ENCODE data around the gene PIGK.

PIGK gene

GRCh38 chr1:77056525-77056924 is 162.7 kb downstream of the PIGK start:
- ATAC-seq (ENCODE audit: insufficient read depth, low read depth) (no peak), DNase-seq (no peak)
- Histone ChIP-seq H3K9ac (ENCODE audit: low read depth, low read length) (no peak overlapping the region), H3K4me3 (ENCODE audit: low read depth in 1 of 2, low read length in 2 of 2) (no peak overlapping the region), H4K20me1 (ENCODE audit: insufficient read depth, low read length) (no peaks in the 10 kb centered on the region), H3K4me1 (ENCODE audit: insufficient read depth, low read length) (no peaks in the 10 kb centered on the region), H3K27ac (ENCODE audit: low read length) (no peak overlapping the region), H3K4me2 (ENCODE audit: insufficient read depth, low read length) (no peak overlapping the region), H3K79me2 (ENCODE audit: insufficient read depth, low read length) (no peaks in the 10 kb centered on the region), H3K27me3 (ENCODE audit: insufficient read depth, low read length, poor library complexity) (no peaks in the 10 kb centered on the region), H2AFZ (ENCODE audit: low read depth, low read length) (no peak overlapping the region), H3K9me3 (ENCODE audit: insufficient read depth, low read length, severe bottlenecking) (no peaks in the 10 kb centered on the region), H3K36me3 (ENCODE audit: insufficient read depth, low read length) (no peaks in the 10 kb centered on the region)
- TF ChIP-seq EZH2 (IDR thresholded peaks at IDR 0.05; ENCODE audit: borderline replicate concordance, low read depth, low read length, severe bottlenecking), result no peak
- TF ChIP-seq, protein P1, sequence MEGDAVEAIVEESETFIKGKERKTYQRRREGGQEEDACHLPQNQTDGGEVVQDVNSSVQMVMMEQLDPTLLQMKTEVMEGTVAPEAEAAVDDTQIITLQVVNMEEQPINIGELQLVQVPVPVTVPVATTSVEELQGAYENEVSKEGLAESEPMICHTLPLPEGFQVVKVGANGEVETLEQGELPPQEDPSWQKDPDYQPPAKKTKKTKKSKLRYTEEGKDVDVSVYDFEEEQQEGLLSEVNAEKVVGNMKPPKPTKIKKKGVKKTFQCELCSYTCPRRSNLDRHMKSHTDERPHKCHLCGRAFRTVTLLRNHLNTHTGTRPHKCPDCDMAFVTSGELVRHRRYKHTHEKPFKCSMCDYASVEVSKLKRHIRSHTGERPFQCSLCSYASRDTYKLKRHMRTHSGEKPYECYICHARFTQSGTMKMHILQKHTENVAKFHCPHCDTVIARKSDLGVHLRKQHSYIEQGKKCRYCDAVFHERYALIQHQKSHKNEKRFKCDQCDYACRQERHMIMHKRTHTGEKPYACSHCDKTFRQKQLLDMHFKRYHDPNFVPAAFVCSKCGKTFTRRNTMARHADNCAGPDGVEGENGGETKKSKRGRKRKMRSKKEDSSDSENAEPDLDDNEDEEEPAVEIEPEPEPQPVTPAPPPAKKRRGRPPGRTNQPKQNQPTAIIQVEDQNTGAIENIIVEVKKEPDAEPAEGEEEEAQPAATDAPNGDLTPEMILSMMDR (IDR thresholded peaks at IDR 0.05; ENCODE audit: borderline replicate concordance, extremely low read depth, low read length, poor library complexity, severe bottlenecking), result no peak

GRCh38 chr1:77051425-77051824 is 167.8 kb downstream of the PIGK start:
- Histone ChIP-seq H3K79me2 (ENCODE audit: insufficient read depth, low read length) (no peaks in the 10 kb centered on the region), H3K9ac (ENCODE audit: low read depth, low read length) (no peak overlapping the region), H2AFZ (ENCODE audit: low read depth, low read length) (no peak overlapping the region), H3K27ac (ENCODE audit: low read length) (no peak overlapping the region), H3K4me2 (ENCODE audit: insufficient read depth, low read length) (no peak overlapping the region), H3K27me3 (ENCODE audit: insufficient read depth, low read length, poor library complexity) (no peaks in the 10 kb centered on the region), H3K36me3 (ENCODE audit: insufficient read depth, low read length) (no peaks in the 10 kb centered on the region), H3K9me3 (ENCODE audit: insufficient read depth, low read length, severe bottlenecking) (no peaks in the 10 kb centered on the region), H3K4me1 (ENCODE audit: insufficient read depth, low read length) (peaks cover 21% of the 10 kb centered on the region), H3K4me3 (ENCODE audit: low read depth in 1 of 2, low read length in 2 of 2) (no peak overlapping the region), H4K20me1 (ENCODE audit: insufficient read depth, low read length) (no peaks in the 10 kb centered on the region)
- no peak for ATAC-seq (ENCODE audit: insufficient read depth, low read depth)
- TF ChIP-seq, protein P1 (IDR thresholded peaks at IDR 0.05; ENCODE audit: borderline replicate concordance, extremely low read depth, low read length, poor library complexity, severe bottlenecking), result no peak
- TF ChIP-seq EZH2 (IDR thresholded peaks at IDR 0.05; ENCODE audit: borderline replicate concordance, low read depth, low read length, severe bottlenecking), result no peak
- no peak for DNase-seq

- no peak for DNase-seq
- H3K4me1 ChIP-seq (ENCODE audit: insufficient read depth, low read length), result peaks cover 21% of the 10 kb centered on the region
- H3K79me2 ChIP-seq (ENCODE audit: insufficient read depth, low read length), result no peaks in the 10 kb centered on the region
- no peaks in the 10 kb centered on the region for H3K36me3 ChIP-seq (ENCODE audit: insufficient read depth, low read length)
- ATAC-seq (ENCODE audit: insufficient read depth, low read depth), result no peak
- TF ChIP-seq, protein P1 (IDR thresholded peaks at IDR 0.05; ENCODE audit: borderline replicate concordance, extremely low read depth, low read length, poor library complexity, severe bottlenecking), result no peak
- TF ChIP-seq EZH2 (IDR thresholded peaks at IDR 0.05; ENCODE audit: borderline replicate concordance, low read depth, low read length, severe bottlenecking), result no peak
- H3K9ac ChIP-seq (ENCODE audit: low read depth, low read length), result no peak overlapping the region
- no peaks in the 10 kb centered on the region for H4K20me1 ChIP-seq (ENCODE audit: insufficient read depth, low read length)
- no peak overlapping the region for H2AFZ ChIP-seq (ENCODE audit: low read depth, low read length)
- H3K27ac ChIP-seq (ENCODE audit: low read length), result no peak overlapping the region
- no peaks in the 10 kb centered on the region for H3K9me3 ChIP-seq (ENCODE audit: insufficient read depth, low read length, severe bottlenecking)
- H3K4me2 ChIP-seq (ENCODE audit: insufficient read depth, low read length), result 0 out of 2 replicates have a peak overlapping the region, but pooled peaks have one; percentile 32
- no peak overlapping the region for H3K4me3 ChIP-seq (ENCODE audit: low read depth in 1 of 2, low read length in 2 of 2)
- no peaks in the 10 kb centered on the region for H3K27me3 ChIP-seq (ENCODE audit: insufficient read depth, low read length, poor library complexity)
Measured at GRCh38 chr1:77048615-77049005, 170.6 kb downstream of the PIGK start.
